HG03135 (cell line): ENCODE measurements around the gene SBNO1.
"Not testable (repeated sequence)": the region's sequence is repeated elsewhere in the genome, so short reads cannot be mapped to it uniquely, and the experiment has no call there.

Source experiments
- ATAC-seq: cut with Tn5 transposase; IDR thresholded peaks from one replicate; pipeline ENCODE4 v1.9.1; 2021; ENCODE audit warnings: mild to moderate bottlenecking, moderate library complexity; ENCODE audit not compliant: unreplicated experiment

SBNO1 gene

GRCh38 chr12:123356159-123356670, 8.4 kb downstream of the SBNO1 start:
- no peak for ATAC-seq

- ATAC-seq, result no peak
Measured at GRCh38 chr12:123354600-123354999, 10.0 kb downstream of the SBNO1 start.

GRCh38 chr12:123351349-123351748, 13.3 kb downstream of the SBNO1 start:
- ATAC-seq, result no peak

- ATAC-seq, result no peak
Measured at GRCh38 chr12:123346946-123347345, 17.7 kb downstream of the SBNO1 start.

GRCh38 chr12:123344086-123344485, 20.6 kb downstream of the SBNO1 start:
- no peak for ATAC-seq

- ATAC-seq, result no peak
Measured at GRCh38 chr12:123337070-123337469, 27.6 kb downstream of the SBNO1 start.

- no peak for ATAC-seq
Measured at GRCh38 chr12:123336530-123336929, 28.1 kb downstream of the SBNO1 start.

- ATAC-seq, result no peak
Measured at GRCh38 chr12:123335490-123335889, 29.2 kb downstream of the SBNO1 start.

- ATAC-seq, result no peak
Measured at GRCh38 chr12:123329799-123330198, 34.8 kb downstream of the SBNO1 start.

- ATAC-seq, result no peak
Measured at GRCh38 chr12:123319826-123320225, 44.8 kb downstream of the SBNO1 start.

- ATAC-seq, result no peak
Measured at GRCh38 chr12:123319273-123319672, 45.4 kb downstream of the SBNO1 start.

GRCh38 chr12:123313046-123313445, 51.6 kb downstream of the SBNO1 start:
- not testable (repeated sequence) for ATAC-seq

GRCh38 chr12:123306200-123306599, 58.4 kb downstream of the SBNO1 start:
- ATAC-seq, result no peak

GRCh38 chr12:123305136-123305535, 59.5 kb downstream of the SBNO1 start:
- ATAC-seq, result no peak

GRCh38 chr12:123293178-123293760, 71.4 kb downstream of the SBNO1 start:
- no peak for ATAC-seq

- ATAC-seq, result no peak
Measured at GRCh38 chr12:123289911-123290310, 74.7 kb downstream of the SBNO1 start.

GRCh38 chr12:123288751-123289346, 75.8 kb downstream of the SBNO1 start:
- no peak for ATAC-seq

- no peak for ATAC-seq
Measured at GRCh38 chr12:123286652-123287373, 77.8 kb downstream of the SBNO1 start.

GRCh38 chr12:123284669-123285068, 80.0 kb downstream of the SBNO1 start:
- ATAC-seq, result no peak

- no peak for ATAC-seq
Measured at GRCh38 chr12:123283461-123283860, 81.2 kb downstream of the SBNO1 start.

- no peak for ATAC-seq
Measured at GRCh38 chr12:123282111-123282510, 82.5 kb downstream of the SBNO1 start.

- no peak for ATAC-seq
Measured at GRCh38 chr12:123280971-123281370, 83.7 kb downstream of the SBNO1 start.
